Body of pancreas (tissue), 4 donors: ENCODE results near the gene MRPL11. TPM values are rescaled to one million over a fixed set of nuclear protein-coding genes. Genes with fewer than 3 reads are reported as not detected.
A peak's percentile ranks its signal among the peaks of the same experiment; 100 is the strongest.

Source experiments
- ATAC-seq: fragments of 150-250 bp; one replicate; pipeline ENCODE4 v1.9.1; 2016
- DNase-seq, 4 donors: peaks; one replicate each; pipeline ENCODE4 v3.0.0-alpha.2; 2019
- H3K27ac ChIP-seq, 4 donors: fragments of 200-600 bp; sonication (generic); 1 replicate in 3 of 4; 2 replicates in 1 of 4; pipeline versions ENCODE4 v1.5.1 to v1.6.1; 2016 to 2019; ENCODE audit warnings: mild to moderate bottlenecking in 1 of 4, mixed read lengths in 1 of 4, moderate library complexity in 1 of 4
- H3K27me3 ChIP-seq, 2 donors: fragments of 200-600 bp; sonication (generic); one replicate each; pipeline ENCODE4 v1.6.0; 2016; ENCODE audit warnings: mild to moderate bottlenecking in 1 of 2
- H3K36me3 ChIP-seq, 2 donors: fragments of 200-600 bp; sonication (generic); replicated peaks in 1 of 2; 2 replicates each; pipeline ENCODE4 v1.5.1; 2016; ENCODE audit warnings: low read depth in 2 of 2; ENCODE audit not compliant: insufficient read depth in 1 of 2
- H3K4me1 ChIP-seq: fragments of 200-600 bp; sonication (generic); one replicate; pipeline ENCODE4 v1.6.0; 2016
- H3K4me3 ChIP-seq, 2 donors: fragments of 200-600 bp; sonication (generic); 1 replicate in 1 of 2; 2 replicates in 1 of 2; pipeline ENCODE4 v1.5.1; 2016 to 2019
- H3K9me3 ChIP-seq, 3 donors: fragments of 200-600 bp; sonication (generic); 1 replicate in 2 of 3; 2 replicates in 1 of 3; pipeline ENCODE4 v1.5.1; 2016
- CTCF ChIP-seq, 7 experiments: fragments of 450-650 bp in 4 of 7; fragments of 200-600 bp in 3 of 7; sonication (generic) in 3 of 7; IDR thresholded peaks; one replicate each; pipeline ENCODE4 v1.5.1; 2016 to 2019; ENCODE audit warnings: antibody characterized with exemption in 7 of 7
- POLR2A ChIP-seq, 3 donors: fragments of 450-650 bp; IDR thresholded peaks; one replicate each; pipeline ENCODE4 v1.6.1; 2016; ENCODE audit warnings: antibody characterized with exemption in 3 of 3, mild to moderate bottlenecking in 2 of 3
- WGBS, 2 donors: methylation state at CpG; one replicate each; pipeline ENCODE4 v1.1.5; 2017; 5-methylcytosine and 5-hydroxymethylcytosine counted together
- intact Hi-C: fragments of 100-400 bp; cut with DNase I; formaldehyde crosslinking; loops from one replicate; pipeline ENCODE4 v1.15.1; 2023
- total RNA-seq, 2 donors: library from RNA; depleted of rRNA; stranded (reverse); fragments of >200 nt; gene quantifications; one replicate each; pipeline ENCODE4 v1.1.0, GENCODE V29; 2016

Gene MRPL11
- total RNA-seq, 2 donors from 2014 or later, result 20.8 to 22.1 TPM

GRCh38 chr11:66471142-66471541 lies 32.5 kb upstream of the MRPL11 start:
- 92 to 95% methylated on average over 16 of the region's 16 CpGs for WGBS, 2 donors
- DNase-seq (no peak), ATAC-seq (no peak)
- intact Hi-C loops, result no loop called here
- H3K27ac ChIP-seq, result no peak overlapping the region
- H3K4me1 ChIP-seq, result peaks cover 13% of the 10 kb centered on the region
- H3K27me3 ChIP-seq, result no peaks in the 10 kb centered on the region
- TF ChIP-seq POLR2A (IDR thresholded peaks at IDR 0.05), result no peak
- H3K36me3 ChIP-seq, result no peaks in the 10 kb centered on the region
- H3K9me3 ChIP-seq, result no peaks in the 10 kb centered on the region
- no peak overlapping the region for H3K4me3 ChIP-seq

GRCh38 chr11:66470015-66470414 lies 31.4 kb upstream of the MRPL11 start:
- intact Hi-C loops, result no loop called here
- 85 to 90% methylated on average over 3 of the region's 3 CpGs for WGBS, 2 donors
- no peak for DNase-seq
- H3K27me3 ChIP-seq, result no peaks in the 10 kb centered on the region
- H3K27ac ChIP-seq, result no peak overlapping the region
- peaks cover 17% of the 10 kb centered on the region for H3K4me1 ChIP-seq
- TF ChIP-seq POLR2A (IDR thresholded peaks at IDR 0.05) (no peak), CTCF (IDR thresholded peaks at IDR 0.05) (no peak)
- no peak overlapping the region for H3K4me3 ChIP-seq
- ATAC-seq, result no peak
- no peaks in the 10 kb centered on the region for H3K36me3 ChIP-seq
- no peaks in the 10 kb centered on the region for H3K9me3 ChIP-seq

- H3K4me1 ChIP-seq, result peaks cover 17% of the 10 kb centered on the region
- no peaks in the 10 kb centered on the region for H3K27me3 ChIP-seq
- no peak overlapping the region for H3K4me3 ChIP-seq
- H3K9me3 ChIP-seq, result no peaks in the 10 kb centered on the region
- DNase-seq (no peak), ATAC-seq (no peak)
- 89 to 100% methylated on average over 1 of the region's 1 CpG for WGBS, 2 donors
- no peak for TF ChIP-seq CTCF (IDR thresholded peaks at IDR 0.05)
- TF ChIP-seq POLR2A (IDR thresholded peaks at IDR 0.05), result no peak
- no peak overlapping the region for H3K27ac ChIP-seq
- intact Hi-C loops, result no loop called here
- no peaks in the 10 kb centered on the region for H3K36me3 ChIP-seq
Measured at GRCh38 chr11:66469441-66469840, 30.8 kb upstream of the MRPL11 start.

GRCh38 chr11:66468691-66469090 lies 30.0 kb upstream of the MRPL11 start:
- no peak for TF ChIP-seq POLR2A (IDR thresholded peaks at IDR 0.05)
- TF ChIP-seq CTCF (IDR thresholded peaks at IDR 0.05), result no peak
- no peaks in the 10 kb centered on the region for H3K36me3 ChIP-seq
- WGBS, 2 donors, result 81 to 88% methylated on average over 6 of the region's 6 CpGs

GRCh38 chr11:66467756-66468155 lies 29.1 kb upstream of the MRPL11 start:
- no peaks in the 10 kb centered on the region for H3K36me3 ChIP-seq
- TF ChIP-seq CTCF (IDR thresholded peaks at IDR 0.05), result no peak
- TF ChIP-seq POLR2A (IDR thresholded peaks at IDR 0.05), result peak in 1 of 3 donors; percentile 15
- 36 to 46% methylated on average over 6 of the region's 6 CpGs for WGBS, 2 donors
- H3K9me3 ChIP-seq, result no peaks in the 10 kb centered on the region
- H3K27ac ChIP-seq, result no peak overlapping the region
- intact Hi-C loops, result no loop called here
- H3K27me3 ChIP-seq, result no peaks in the 10 kb centered on the region
- ATAC-seq (no peak), DNase-seq (peak in 3 of 4 donors; percentile 45 to 58 (median 45))
- H3K4me1 ChIP-seq, result peaks cover 17% of the 10 kb centered on the region
- H3K4me3 ChIP-seq, result no peak overlapping the region

More at GRCh38 chr11:66468691-66469090, 30.0 kb upstream of the MRPL11 start:
- DNase-seq (no peak), ATAC-seq (no peak)
- Histone ChIP-seq H3K27me3 (no peaks in the 10 kb centered on the region), H3K4me3 (no peak overlapping the region), H3K4me1 (peaks cover 17% of the 10 kb centered on the region), H3K9me3 (no peaks in the 10 kb centered on the region), H3K27ac (no peak overlapping the region)
- intact Hi-C loops, result no loop called here
